GM12873 (cell line): Measurements from ENCODE around the gene CBX8.

Experiments
- CTCF ChIP-seq: IDR thresholded peaks from 2 replicates; pipeline ENCODE4 v1.5.1; 2012; ENCODE audit warnings: low read depth, mild to moderate bottlenecking, moderate library complexity, low read length, control low read depth; ENCODE audit not compliant: insufficient read depth; ENCODE audit errors: missing control alignments

CBX8 gene

DNA sequence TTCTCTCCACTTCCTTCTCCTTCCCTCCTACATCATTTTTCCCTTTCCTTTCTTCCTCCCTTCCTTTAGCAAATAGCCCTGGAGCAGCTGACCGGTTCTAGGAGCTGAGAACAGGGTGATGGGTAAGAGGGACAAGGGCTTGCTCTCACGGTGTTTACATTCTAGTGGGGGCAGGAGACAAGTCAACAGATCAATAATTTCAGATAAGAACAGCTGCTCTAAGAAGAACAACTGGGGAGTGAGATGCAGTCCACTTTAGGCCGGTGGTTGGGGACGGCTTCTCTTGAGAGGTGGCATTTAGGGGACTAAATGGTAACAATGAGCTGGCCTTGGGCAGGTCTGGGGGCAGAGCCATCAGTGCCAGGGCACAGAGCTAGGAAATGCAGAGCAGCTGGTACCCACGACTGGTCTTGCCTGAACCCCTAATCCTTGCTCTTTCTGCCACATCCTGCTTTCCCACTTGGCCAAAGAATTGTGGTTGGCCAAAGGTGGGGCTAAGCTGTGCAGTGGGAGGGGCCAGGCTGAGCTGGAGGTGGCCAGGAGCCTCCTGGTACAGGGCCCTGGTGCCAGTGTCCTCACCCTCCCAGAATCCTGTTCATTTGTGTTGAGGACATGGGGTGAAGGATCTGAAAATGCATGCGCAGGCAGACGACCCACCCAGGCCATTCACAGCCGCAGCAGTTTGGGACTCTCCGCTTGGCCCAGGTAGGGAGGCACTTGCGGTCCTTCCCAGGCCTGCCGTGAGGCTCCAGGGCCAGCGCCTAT, 24.6 kb upstream of the CBX8 start:
- no peak for TF ChIP-seq CTCF

GRCh38 chr17:79820959-79821330, 24.1 kb upstream of the CBX8 start:
- no peak for TF ChIP-seq CTCF

DNA sequence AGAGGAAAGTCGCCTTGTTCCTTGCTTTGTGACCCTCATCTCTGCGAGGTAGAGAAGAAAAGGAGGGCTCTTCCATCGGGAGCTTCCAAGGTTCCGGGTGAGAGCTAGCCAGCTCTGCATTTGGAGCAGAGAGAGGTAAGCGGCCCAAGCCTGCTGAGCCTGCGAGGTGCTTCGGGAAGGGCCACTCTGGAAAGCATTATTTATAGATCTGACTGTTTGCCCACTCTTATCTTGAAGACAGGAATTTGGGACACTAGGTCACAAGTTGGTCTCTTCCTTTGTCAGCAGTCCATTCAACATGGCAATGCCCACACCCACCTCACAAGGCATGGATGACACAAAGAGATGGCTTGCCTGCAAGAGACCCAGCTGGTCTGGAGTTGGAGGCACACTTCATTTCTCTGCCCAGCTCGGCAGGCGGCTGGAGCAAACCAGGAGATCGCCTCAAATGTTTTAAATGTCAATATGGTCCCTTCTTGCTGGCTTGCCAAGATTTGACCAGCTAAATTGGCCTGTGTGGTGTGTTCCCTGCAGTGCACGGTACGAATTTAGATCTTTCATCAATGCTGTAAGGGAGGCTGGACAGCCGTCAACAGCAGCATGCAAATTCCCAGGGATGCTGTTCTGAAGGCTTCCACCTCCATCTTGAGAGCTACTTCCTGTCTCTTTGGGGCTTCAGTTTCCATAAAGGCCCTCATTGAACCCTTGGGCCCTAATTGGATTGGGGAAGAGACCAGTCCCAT, 22.8 kb upstream of the CBX8 start:
- no peak for TF ChIP-seq CTCF

DNA sequence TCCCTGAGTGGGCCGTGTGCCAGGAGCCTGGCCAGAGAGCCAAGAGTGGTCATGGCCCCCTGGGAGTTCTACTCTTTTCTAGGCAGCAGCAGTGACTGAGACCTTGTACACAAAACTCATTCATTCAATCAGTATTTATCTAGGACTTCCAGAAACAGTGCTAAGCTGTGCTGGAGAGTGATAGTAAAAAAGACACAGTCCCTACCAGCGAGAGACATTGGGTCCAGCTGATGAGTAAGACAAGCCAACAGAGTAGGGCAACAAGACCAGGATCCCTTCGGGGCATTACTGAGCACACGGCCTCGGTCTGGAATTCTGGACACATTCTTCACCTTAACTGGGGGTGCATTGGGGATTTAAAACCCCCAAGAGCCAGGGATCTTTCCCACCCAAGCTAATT, 22.2 kb upstream of the CBX8 start:
- no peak for TF ChIP-seq CTCF

GRCh38 chr17:79818026-79818758, 21.3 kb upstream of the CBX8 start:
- no peak for TF ChIP-seq CTCF

- TF ChIP-seq CTCF, result no peak
Measured at GRCh38 chr17:79815836-79816461, 19.1 kb upstream of the CBX8 start.
